ENCODE data around the gene ABL2. TPM values are rescaled to one million over a fixed set of nuclear protein-coding genes. Genes with fewer than 3 reads are reported as not detected.

Gene ABL2
- total RNA-seq, 1 experiment from 2014 or later: 18.3 TPM

- DNase-seq (ENCODE audit: low spot score) (no peak), ATAC-seq (no peak)
- Mint-ChIP-seq H3K4me1 (peaks cover 13% of the 10 kb centered on the region), H3K27me3 (ENCODE audit: low read depth) (no peaks in the 10 kb centered on the region), H3K36me3 (no peaks in the 10 kb centered on the region), H3K27ac (no peak overlapping the region), H3K9me3 (no peaks in the 10 kb centered on the region), H3K4me3 (no peak overlapping the region)
- TF ChIP-seq ARID4B (CRISPR knock-in tag; IDR thresholded peaks at IDR 0.05; ENCODE audit: borderline replicate concordance): no peak
- no peak for TF ChIP-seq ZNF396 (CRISPR knock-in tag; IDR thresholded peaks at IDR 0.05; ENCODE audit: borderline replicate concordance)
- ChIA-PET CTCF (no interaction called here), POLR2A (no interaction called here)
Observed at GRCh38 chr1:179177615-179178014, 51.9 kb downstream of the ABL2 start.

GRCh38 chr1:179177182-179177581 is 52.3 kb downstream of the ABL2 start:
- no peaks in the 10 kb centered on the region for H3K36me3 Mint-ChIP-seq
- no peak overlapping the region for H3K4me3 Mint-ChIP-seq
- no peaks in the 10 kb centered on the region for H3K9me3 Mint-ChIP-seq
- ATAC-seq (no peak), DNase-seq (ENCODE audit: low spot score) (no peak)
- H3K27me3 Mint-ChIP-seq (ENCODE audit: low read depth): no peaks in the 10 kb centered on the region
- no peak overlapping the region for H3K27ac Mint-ChIP-seq
- ChIA-PET CTCF (no interaction called here), POLR2A (no interaction called here)
- peaks cover 13% of the 10 kb centered on the region for H3K4me1 Mint-ChIP-seq
- TF ChIP-seq ARID4B (CRISPR knock-in tag; IDR thresholded peaks at IDR 0.05; ENCODE audit: borderline replicate concordance) (no peak), FOXK1 (CRISPR knock-in tag; IDR thresholded peaks at IDR 0.05) (no peak), SMAD3 (CRISPR knock-in tag; IDR thresholded peaks at IDR 0.05; ENCODE audit: borderline replicate concordance) (no peak), JAZF1 (CRISPR knock-in tag; IDR thresholded peaks at IDR 0.05) (no peak), NR1H2 (CRISPR knock-in tag; IDR thresholded peaks at IDR 0.05) (no peak), STAT6 (CRISPR knock-in tag; conservative IDR thresholded peaks at IDR 0.05; ENCODE audit: low read depth) (no peak), ZNF396 (CRISPR knock-in tag; IDR thresholded peaks at IDR 0.05; ENCODE audit: borderline replicate concordance) (no peak), SOX15 (CRISPR knock-in tag; IDR thresholded peaks at IDR 0.05) (no peak), ZNF281 (CRISPR knock-in tag; IDR thresholded peaks at IDR 0.05) (no peak), PRRX2 (CRISPR knock-in tag; IDR thresholded peaks at IDR 0.05) (no peak), RORB (CRISPR knock-in tag; IDR thresholded peaks at IDR 0.05) (no peak), ZNF317 (CRISPR knock-in tag; IDR thresholded peaks at IDR 0.05; ENCODE audit: borderline replicate concordance, low read depth) (no peak), ERG (CRISPR knock-in tag; IDR thresholded peaks at IDR 0.05) (no peak), MAX (CRISPR knock-in tag; IDR thresholded peaks at IDR 0.05) (no peak), NFYB (CRISPR knock-in tag; conservative IDR thresholded peaks at IDR 0.05; ENCODE audit: low read depth) (no peak)

Data from WTC11 (cell line).